ENCODE results near the gene GRB10.

GRB10 gene

DNA sequence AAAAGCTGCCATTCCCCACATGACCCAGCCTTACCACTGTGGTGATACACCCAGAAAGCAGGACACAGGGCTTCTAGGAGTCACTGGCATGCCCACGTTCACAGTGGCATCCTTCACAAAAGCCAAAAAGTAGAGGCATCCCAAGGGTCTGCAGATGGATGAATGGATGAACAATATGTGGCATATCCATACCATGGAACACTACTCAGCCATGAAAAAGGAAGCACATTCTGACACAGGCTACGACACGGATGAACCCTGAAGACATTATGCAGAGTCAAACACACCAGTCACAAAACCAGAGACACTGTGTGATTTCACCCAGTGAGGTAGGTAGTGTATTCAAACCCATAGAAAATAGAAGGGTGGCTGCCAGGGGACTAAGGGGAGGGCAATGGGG lies 112.8 kb downstream of the GRB10 start:
- peaks cover 7% of the 10 kb centered on the region for H3K79me1 ChIP-seq (ENCODE audit: low read depth, low read length)
- no peak overlapping the region for H4K91ac ChIP-seq (ENCODE audit: low read depth, low read length, poor library complexity)
- H2BK15ac ChIP-seq (ENCODE audit: low read length) = no peak overlapping the region
- no peak overlapping the region for H3K4me2 ChIP-seq (ENCODE audit: insufficient read depth, low read length, poor library complexity, severe bottlenecking)
- no peak for DNase-seq (ENCODE audit: low spot score)
- H3K18ac ChIP-seq (ENCODE audit: low read length) = no peak overlapping the region
- WGBS, 2 donors (ENCODE audit: extremely low coverage in 2 of 2, insufficient read length in 2 of 2, insufficient replicate concordance in 1 of 2) = no CpG with 5 or more reads among the region's 3 CpGs
- no peak overlapping the region for H3K14ac ChIP-seq (ENCODE audit: low read length)
- peak overlapping the region; percentile 3 for H3K23ac ChIP-seq (ENCODE audit: low read depth, low read length, poor library complexity)
- no peak overlapping the region for H2AK5ac ChIP-seq (ENCODE audit: low read depth, low read length)
- no peak overlapping the region for H2BK5ac ChIP-seq (ENCODE audit: low read length)
- peaks cover 24 to 95% of the 10 kb centered on the region in 2 donors for H3K36me3 ChIP-seq (replicated peaks in 1 of 2; ENCODE audit: control insufficient read depth in 2 of 2, insufficient read depth in 2 of 2, low read length in 2 of 2)
- no peak overlapping the region for H3K4ac ChIP-seq (ENCODE audit: low read length)
- no peak overlapping the region for H2BK12ac ChIP-seq (ENCODE audit: low read length)
- no peak overlapping the region for H4K8ac ChIP-seq (ENCODE audit: low read depth, low read length)
- H3K4me3 ChIP-seq (ENCODE audit: low read length in 2 of 2) = no peak overlapping the region
- H3K9me3 ChIP-seq (replicated peaks in 1 of 2; ENCODE audit: control insufficient read depth in 2 of 2, insufficient read depth in 1 of 2, low read depth in 1 of 2, low read length in 2 of 2) = peaks cover 0 to 40% of the 10 kb centered on the region in 2 donors
- H3K27me3 ChIP-seq (ENCODE audit: control insufficient read depth in 3 of 3, insufficient read depth in 3 of 3, low read depth in 1 of 3, low read length in 3 of 3) = no peaks in the 10 kb centered on the region
- no peak overlapping the region for H2BK120ac ChIP-seq (ENCODE audit: low read depth, low read length)
- H3K27ac ChIP-seq (replicated peaks; ENCODE audit: low read length) = no peak overlapping the region
- no peak overlapping the region for H2AFZ ChIP-seq (ENCODE audit: low read length)
- peaks cover 0 to under 1% of the 10 kb centered on the region in 2 donors for H3K4me1 ChIP-seq (ENCODE audit: control insufficient read depth in 2 of 2, insufficient read depth in 1 of 2, low read depth in 1 of 2, low read length in 2 of 2)
- H3K9ac ChIP-seq (ENCODE audit: low read depth, low read length, poor library complexity) = no peak overlapping the region

DNA sequence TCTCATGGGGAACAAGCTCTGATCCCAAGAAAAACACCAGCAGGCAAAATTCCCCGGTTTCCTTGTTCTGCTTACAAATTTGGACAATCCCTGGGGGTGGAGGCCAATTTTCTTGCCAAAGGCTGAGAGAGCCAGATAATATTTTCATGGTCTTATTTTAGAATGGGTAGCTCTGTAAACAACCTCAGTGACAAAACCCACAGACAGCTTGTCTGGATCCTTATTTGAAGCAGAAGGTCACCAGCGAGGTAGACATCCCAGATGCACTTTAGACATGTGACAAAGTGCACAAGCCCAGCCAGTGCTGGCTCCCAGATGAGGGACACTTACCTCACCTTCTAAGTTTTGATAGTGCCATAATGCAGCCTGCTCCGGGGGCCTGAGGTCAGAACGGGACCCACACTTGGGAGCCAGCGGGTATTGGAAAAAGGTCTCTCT lies 114.9 kb downstream of the GRB10 start:
- H3K79me1 ChIP-seq (ENCODE audit: low read depth, low read length) = peaks cover 10% of the 10 kb centered on the region
- no peak overlapping the region for H2AK5ac ChIP-seq (ENCODE audit: low read depth, low read length)
- H3K23ac ChIP-seq (ENCODE audit: low read depth, low read length, poor library complexity) = no peak overlapping the region
- H3K27me3 ChIP-seq (ENCODE audit: control insufficient read depth in 3 of 3, insufficient read depth in 3 of 3, low read depth in 1 of 3, low read length in 3 of 3) = no peaks in the 10 kb centered on the region
- no peak overlapping the region for H3K9ac ChIP-seq (ENCODE audit: low read depth, low read length, poor library complexity)
- H3K4me3 ChIP-seq (ENCODE audit: low read length in 2 of 2) = no peak overlapping the region
- H3K4me2 ChIP-seq (ENCODE audit: insufficient read depth, low read length, poor library complexity, severe bottlenecking) = no peak overlapping the region
- H3K36me3 ChIP-seq (replicated peaks in 1 of 2; ENCODE audit: control insufficient read depth in 2 of 2, insufficient read depth in 2 of 2, low read length in 2 of 2) = peaks cover 26 to 95% of the 10 kb centered on the region in 2 donors
- no peak overlapping the region for H4K91ac ChIP-seq (ENCODE audit: low read depth, low read length, poor library complexity)
- H4K8ac ChIP-seq (ENCODE audit: low read depth, low read length) = no peak overlapping the region
- peaks cover 0 to 32% of the 10 kb centered on the region in 2 donors for H3K9me3 ChIP-seq (replicated peaks in 1 of 2; ENCODE audit: control insufficient read depth in 2 of 2, insufficient read depth in 1 of 2, low read depth in 1 of 2, low read length in 2 of 2)
- H2BK12ac ChIP-seq (ENCODE audit: low read length) = no peak overlapping the region
- no peak overlapping the region for H3K18ac ChIP-seq (ENCODE audit: low read length)
- H3K14ac ChIP-seq (ENCODE audit: low read length) = no peak overlapping the region
- no peak overlapping the region for H2BK120ac ChIP-seq (ENCODE audit: low read depth, low read length)
- no peaks in the 10 kb centered on the region for H3K4me1 ChIP-seq (ENCODE audit: control insufficient read depth in 2 of 2, insufficient read depth in 1 of 2, low read depth in 1 of 2, low read length in 2 of 2)
- H3K4ac ChIP-seq (ENCODE audit: low read length) = no peak overlapping the region
- no peak overlapping the region for H3K27ac ChIP-seq (replicated peaks; ENCODE audit: low read length)
- no peak for DNase-seq (ENCODE audit: low spot score)
- no CpG with 5 or more reads among the region's 5 CpGs for WGBS, 2 donors (ENCODE audit: extremely low coverage in 2 of 2, insufficient read length in 2 of 2, insufficient replicate concordance in 1 of 2)
- no peak overlapping the region for H2BK15ac ChIP-seq (ENCODE audit: low read length)
- H2BK5ac ChIP-seq (ENCODE audit: low read length) = no peak overlapping the region
- H2AFZ ChIP-seq (ENCODE audit: low read length) = no peak overlapping the region

DNA sequence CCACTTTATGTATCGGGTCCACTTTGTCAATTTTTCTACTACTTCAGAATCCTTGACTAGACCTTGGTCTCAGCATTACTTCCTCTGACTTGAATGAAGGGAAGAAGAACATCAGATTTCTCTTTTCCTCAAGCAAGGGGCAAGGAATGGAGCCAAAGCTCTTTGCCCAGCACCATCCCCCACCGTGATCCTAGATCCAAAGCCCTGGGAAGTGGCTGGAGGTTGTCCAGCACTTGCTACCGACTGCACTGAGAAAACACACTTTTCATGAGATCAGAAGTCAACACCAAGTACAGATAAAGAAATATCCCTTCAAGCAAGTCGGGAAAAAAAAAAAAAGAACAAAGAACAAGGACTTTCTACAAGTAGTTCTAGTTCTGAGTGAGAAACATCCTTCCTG lies 115.4 kb downstream of the GRB10 start:
- Histone ChIP-seq H2BK5ac (ENCODE audit: low read length) (no peak overlapping the region), H2AFZ (ENCODE audit: low read length) (no peak overlapping the region), H3K79me1 (ENCODE audit: low read depth, low read length) (peaks cover 7% of the 10 kb centered on the region), H3K27ac (replicated peaks; ENCODE audit: low read length) (no peak overlapping the region), H2BK15ac (ENCODE audit: low read length) (no peak overlapping the region), H3K4me3 (ENCODE audit: low read length in 2 of 2) (no peak overlapping the region), H3K4ac (ENCODE audit: low read length) (no peak overlapping the region), H2BK12ac (ENCODE audit: low read length) (no peak overlapping the region), H4K8ac (ENCODE audit: low read depth, low read length) (no peak overlapping the region), H3K23ac (ENCODE audit: low read depth, low read length, poor library complexity) (no peak overlapping the region), H3K36me3 (replicated peaks in 1 of 2; ENCODE audit: control insufficient read depth in 2 of 2, insufficient read depth in 2 of 2, low read length in 2 of 2) (peaks cover 22 to 95% of the 10 kb centered on the region in 2 donors), H3K4me2 (ENCODE audit: insufficient read depth, low read length, poor library complexity, severe bottlenecking) (no peak overlapping the region), H3K27me3 (ENCODE audit: control insufficient read depth in 3 of 3, insufficient read depth in 3 of 3, low read depth in 1 of 3, low read length in 3 of 3) (no peaks in the 10 kb centered on the region), H4K91ac (ENCODE audit: low read depth, low read length, poor library complexity) (no peak overlapping the region), H2AK5ac (ENCODE audit: low read depth, low read length) (no peak overlapping the region), H3K14ac (ENCODE audit: low read length) (no peak overlapping the region), H3K18ac (ENCODE audit: low read length) (no peak overlapping the region), H3K4me1 (ENCODE audit: control insufficient read depth in 2 of 2, insufficient read depth in 1 of 2, low read depth in 1 of 2, low read length in 2 of 2) (no peaks in the 10 kb centered on the region), H2BK120ac (ENCODE audit: low read depth, low read length) (no peak overlapping the region), H3K9me3 (replicated peaks in 1 of 2; ENCODE audit: control insufficient read depth in 2 of 2, insufficient read depth in 1 of 2, low read depth in 1 of 2, low read length in 2 of 2) (peaks cover 0 to 27% of the 10 kb centered on the region in 2 donors), H3K9ac (ENCODE audit: low read depth, low read length, poor library complexity) (no peak overlapping the region)
- no peak for DNase-seq (ENCODE audit: low spot score)
- WGBS, 2 donors (ENCODE audit: extremely low coverage in 2 of 2, insufficient read length in 2 of 2, insufficient replicate concordance in 1 of 2) = no CpG with 5 or more reads among the region's 4 CpGs

DNA sequence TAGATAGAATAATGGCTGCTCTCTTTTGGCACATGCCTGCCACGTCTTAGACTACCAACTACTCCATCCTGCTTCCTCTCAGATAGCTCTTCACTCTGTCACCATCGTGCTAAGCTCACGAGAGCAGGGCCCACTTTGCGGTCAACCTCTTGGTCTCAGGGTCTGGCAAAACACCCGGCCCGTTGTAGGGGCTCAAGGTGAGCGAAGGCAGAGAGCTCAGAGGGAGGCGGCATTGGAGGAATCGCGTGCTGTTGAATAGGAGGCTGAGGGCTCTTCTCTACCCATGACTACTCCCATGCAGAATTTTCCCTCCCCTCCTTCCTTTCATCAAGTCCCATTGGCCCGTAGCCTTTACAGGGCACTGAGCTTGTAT lies 116.6 kb downstream of the GRB10 start:
- no peak overlapping the region for H2BK5ac ChIP-seq (ENCODE audit: low read length)
- no peak overlapping the region for H3K14ac ChIP-seq (ENCODE audit: low read length)
- H3K9me3 ChIP-seq (replicated peaks in 1 of 2; ENCODE audit: control insufficient read depth in 2 of 2, insufficient read depth in 1 of 2, low read depth in 1 of 2, low read length in 2 of 2) = peaks cover 0 to 15% of the 10 kb centered on the region in 2 donors
- H3K4me2 ChIP-seq (ENCODE audit: insufficient read depth, low read length, poor library complexity, severe bottlenecking) = no peak overlapping the region
- H4K91ac ChIP-seq (ENCODE audit: low read depth, low read length, poor library complexity) = no peak overlapping the region
- no peak overlapping the region for H3K27ac ChIP-seq (replicated peaks; ENCODE audit: low read length)
- no peak overlapping the region for H3K23ac ChIP-seq (ENCODE audit: low read depth, low read length, poor library complexity)
- H2AK5ac ChIP-seq (ENCODE audit: low read depth, low read length) = no peak overlapping the region
- H2BK120ac ChIP-seq (ENCODE audit: low read depth, low read length) = no peak overlapping the region
- peaks cover 4% of the 10 kb centered on the region for H3K79me1 ChIP-seq (ENCODE audit: low read depth, low read length)
- H4K8ac ChIP-seq (ENCODE audit: low read depth, low read length) = no peak overlapping the region
- no CpG with 5 or more reads among the region's 11 CpGs for WGBS, 2 donors (ENCODE audit: extremely low coverage in 2 of 2, insufficient read length in 2 of 2, insufficient replicate concordance in 1 of 2)
- H3K4ac ChIP-seq (ENCODE audit: low read length) = no peak overlapping the region
- no peak for DNase-seq (ENCODE audit: low spot score)
- H3K27me3 ChIP-seq (ENCODE audit: control insufficient read depth in 3 of 3, insufficient read depth in 3 of 3, low read depth in 1 of 3, low read length in 3 of 3) = no peaks in the 10 kb centered on the region
- no peak overlapping the region for H2BK15ac ChIP-seq (ENCODE audit: low read length)
- no peak overlapping the region for H3K9ac ChIP-seq (ENCODE audit: low read depth, low read length, poor library complexity)
- H3K36me3 ChIP-seq (replicated peaks in 1 of 2; ENCODE audit: control insufficient read depth in 2 of 2, insufficient read depth in 2 of 2, low read length in 2 of 2) = peaks cover 24 to 95% of the 10 kb centered on the region in 2 donors
- H2AFZ ChIP-seq (ENCODE audit: low read length) = no peak overlapping the region
- H3K18ac ChIP-seq (ENCODE audit: low read length) = no peak overlapping the region
- no peak overlapping the region for H3K4me3 ChIP-seq (ENCODE audit: low read length in 2 of 2)
- no peaks in the 10 kb centered on the region for H3K4me1 ChIP-seq (ENCODE audit: control insufficient read depth in 2 of 2, insufficient read depth in 1 of 2, low read depth in 1 of 2, low read length in 2 of 2)
- H2BK12ac ChIP-seq (ENCODE audit: low read length) = no peak overlapping the region
